ENCODE results near the gene TRAFD1. TPM values are rescaled to one million over a fixed set of nuclear protein-coding genes. Genes with fewer than 3 reads are reported as not detected.

The TRAFD1 gene
- polyA plus RNA-seq, 3 donors from 2014 or later: 46.2 to 84.6 (median 79.5) TPM

DNA sequence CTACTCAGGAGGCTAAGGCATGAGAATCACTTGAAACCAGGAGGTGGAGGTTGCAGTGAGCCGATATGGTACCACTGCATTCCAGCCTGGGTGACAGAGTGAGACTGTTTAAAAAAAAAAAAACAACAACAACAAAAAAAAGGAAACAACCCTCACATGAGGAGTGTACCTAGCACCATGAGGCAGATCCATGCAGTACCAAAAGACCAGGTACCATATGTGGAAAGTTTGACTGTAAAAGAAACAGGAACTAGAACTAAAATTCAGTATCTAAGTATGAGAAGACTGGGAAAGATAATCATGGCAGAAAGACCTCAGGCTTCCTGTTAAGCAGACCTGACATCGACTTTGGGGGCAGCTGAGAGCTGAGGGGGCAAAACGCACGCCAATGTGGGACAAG, 55.1 kb downstream of the TRAFD1 start:
- H3K36me3 Mint-ChIP-seq: peaks cover 8 to 23% (median 19%) of the 10 kb centered on the region in 3 donors
- H3K9me3 Mint-ChIP-seq: no peaks in the 10 kb centered on the region
- peak overlapping the region in 2 of 6 donors; percentile 10 to 37 for H3K27ac Mint-ChIP-seq
- DNase-seq: no peak
- H3K4me3 Mint-ChIP-seq: no peak overlapping the region
- H3K27me3 Mint-ChIP-seq (ENCODE audit: low read depth in 3 of 3): peaks cover 0 to 6% (median 0%) of the 10 kb centered on the region in 3 donors
- H3K4me1 Mint-ChIP-seq: no peaks in the 10 kb centered on the region

DNA sequence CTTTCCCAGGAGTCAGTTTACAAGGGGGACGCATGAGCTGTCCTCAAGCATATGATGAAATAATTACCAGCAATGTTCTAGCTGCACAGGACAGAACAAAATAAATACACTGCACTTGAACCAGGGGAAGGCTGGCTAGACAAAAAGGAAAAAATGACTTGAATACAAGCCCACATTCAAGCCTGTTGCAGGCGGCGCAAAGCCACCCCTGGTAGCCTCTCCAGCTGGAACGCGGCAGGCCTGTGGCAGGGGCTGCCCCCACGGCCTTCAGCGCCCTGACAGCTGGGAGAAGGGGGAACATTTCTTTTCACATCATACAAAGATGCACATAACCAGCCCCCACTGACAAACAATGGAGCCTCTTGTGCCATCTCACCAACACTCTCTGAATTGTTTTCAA, 57.1 kb downstream of the TRAFD1 start:
- H3K9me3 Mint-ChIP-seq: no peaks in the 10 kb centered on the region
- no peak overlapping the region for H3K4me3 Mint-ChIP-seq
- no peaks in the 10 kb centered on the region for H3K4me1 Mint-ChIP-seq
- no peak for DNase-seq
- no peak overlapping the region for H3K27ac Mint-ChIP-seq
- peaks cover 4 to 11% (median 8%) of the 10 kb centered on the region in 3 donors for H3K36me3 Mint-ChIP-seq
- H3K27me3 Mint-ChIP-seq (ENCODE audit: low read depth in 3 of 3): peaks cover 0 to 7% (median 0%) of the 10 kb centered on the region in 3 donors

DNA sequence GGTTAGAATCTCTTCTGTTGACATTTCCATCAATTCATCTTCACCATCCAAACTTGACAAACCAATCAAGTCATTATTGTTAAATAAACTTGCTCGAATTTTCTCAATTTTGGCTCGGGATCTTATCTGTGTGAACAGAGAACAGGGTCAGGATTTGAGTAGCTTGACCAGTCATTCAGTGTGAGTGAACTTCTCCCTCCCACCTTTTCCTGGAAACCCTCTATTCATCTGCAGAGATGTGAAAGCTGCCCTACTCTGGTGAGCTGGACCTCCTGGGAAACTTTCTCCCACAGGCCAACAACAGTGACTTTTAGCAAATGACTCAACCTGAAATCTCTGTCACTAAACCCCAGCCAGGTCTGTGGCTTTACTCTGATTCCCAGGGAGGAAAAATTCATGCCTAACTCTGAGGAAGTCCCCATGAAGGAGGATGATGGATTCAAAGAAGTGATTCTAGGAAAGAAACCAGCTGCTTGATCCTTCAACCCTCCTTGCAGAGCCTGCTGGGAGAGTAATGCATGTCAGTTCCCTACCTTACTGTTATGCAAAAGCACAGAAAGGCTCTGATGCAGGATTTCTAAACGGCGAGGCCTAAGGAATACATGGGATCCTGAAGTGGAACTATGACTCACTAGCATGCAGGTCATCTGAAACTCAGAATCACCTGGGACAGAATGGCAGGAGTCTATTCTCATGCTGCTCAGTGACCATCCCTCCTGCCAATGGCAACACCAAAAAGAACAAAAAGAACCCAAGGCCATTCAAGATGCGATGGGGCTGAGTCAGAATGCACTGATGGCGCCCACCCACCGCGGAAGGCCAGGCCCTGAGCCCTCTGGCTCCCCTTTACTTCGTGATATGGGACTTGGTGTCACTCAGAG, 58.0 kb downstream of the TRAFD1 start:
- Mint-ChIP-seq H3K27me3 (ENCODE audit: low read depth in 3 of 3) (peaks cover 0 to 7% (median 0%) of the 10 kb centered on the region in 3 donors), H3K36me3 (peaks cover 4 to 11% (median 8%) of the 10 kb centered on the region in 3 donors), H3K9me3 (no peaks in the 10 kb centered on the region), H3K27ac (peak overlapping the region in 2 of 6 donors; percentile 43 to 46), H3K4me1 (no peaks in the 10 kb centered on the region), H3K4me3 (no peak overlapping the region)
- no peak for DNase-seq

DNA sequence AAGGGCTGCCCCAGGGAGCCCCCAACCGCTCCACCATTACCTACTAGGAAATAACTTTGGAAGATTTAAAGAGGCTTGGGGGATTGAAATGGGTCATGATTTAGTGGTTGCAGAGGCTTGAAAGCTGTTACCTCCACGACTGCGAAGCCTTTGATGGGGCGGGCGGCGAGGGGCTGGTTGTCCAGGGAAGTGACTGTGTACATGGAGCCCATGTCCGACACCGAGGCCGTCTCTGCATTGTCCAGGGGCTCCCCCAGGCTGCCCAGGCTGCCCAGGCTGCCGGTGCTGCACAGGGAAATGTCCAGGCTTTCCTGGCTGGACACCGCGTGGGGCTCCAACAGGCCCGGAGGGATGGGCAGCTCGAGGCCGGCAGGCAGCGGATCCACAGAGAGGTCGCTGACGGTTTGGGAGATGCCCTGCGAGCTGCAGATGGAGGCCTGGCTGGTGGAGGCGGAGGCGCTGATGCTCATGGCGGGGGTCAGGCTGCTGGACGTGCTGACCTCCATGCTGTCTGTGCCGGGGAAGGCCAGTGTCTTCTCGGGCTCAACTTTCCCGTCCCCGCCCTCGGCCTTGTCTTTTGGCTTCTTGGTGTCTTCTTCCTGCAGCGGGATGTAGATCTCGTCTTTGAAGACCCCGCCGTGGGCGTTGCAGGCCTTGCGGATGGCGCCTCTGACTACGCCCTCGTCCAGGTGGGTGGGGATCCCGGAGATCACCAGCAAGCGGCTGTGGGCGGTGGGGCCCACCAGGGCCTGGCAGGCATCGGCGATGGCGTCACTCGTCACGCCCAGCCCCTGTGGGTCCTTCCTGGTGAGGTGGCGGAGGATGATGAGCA, 58.9 kb downstream of the TRAFD1 start:
- Mint-ChIP-seq H3K4me1 (no peaks in the 10 kb centered on the region), H3K4me3 (no peak overlapping the region), H3K9me3 (no peaks in the 10 kb centered on the region), H3K27ac (no peak overlapping the region), H3K27me3 (ENCODE audit: low read depth in 3 of 3) (peaks cover 0 to 5% (median 0%) of the 10 kb centered on the region in 3 donors), H3K36me3 (peaks cover 8 to 15% (median 8%) of the 10 kb centered on the region in 3 donors)
- DNase-seq: no peak

DNA sequence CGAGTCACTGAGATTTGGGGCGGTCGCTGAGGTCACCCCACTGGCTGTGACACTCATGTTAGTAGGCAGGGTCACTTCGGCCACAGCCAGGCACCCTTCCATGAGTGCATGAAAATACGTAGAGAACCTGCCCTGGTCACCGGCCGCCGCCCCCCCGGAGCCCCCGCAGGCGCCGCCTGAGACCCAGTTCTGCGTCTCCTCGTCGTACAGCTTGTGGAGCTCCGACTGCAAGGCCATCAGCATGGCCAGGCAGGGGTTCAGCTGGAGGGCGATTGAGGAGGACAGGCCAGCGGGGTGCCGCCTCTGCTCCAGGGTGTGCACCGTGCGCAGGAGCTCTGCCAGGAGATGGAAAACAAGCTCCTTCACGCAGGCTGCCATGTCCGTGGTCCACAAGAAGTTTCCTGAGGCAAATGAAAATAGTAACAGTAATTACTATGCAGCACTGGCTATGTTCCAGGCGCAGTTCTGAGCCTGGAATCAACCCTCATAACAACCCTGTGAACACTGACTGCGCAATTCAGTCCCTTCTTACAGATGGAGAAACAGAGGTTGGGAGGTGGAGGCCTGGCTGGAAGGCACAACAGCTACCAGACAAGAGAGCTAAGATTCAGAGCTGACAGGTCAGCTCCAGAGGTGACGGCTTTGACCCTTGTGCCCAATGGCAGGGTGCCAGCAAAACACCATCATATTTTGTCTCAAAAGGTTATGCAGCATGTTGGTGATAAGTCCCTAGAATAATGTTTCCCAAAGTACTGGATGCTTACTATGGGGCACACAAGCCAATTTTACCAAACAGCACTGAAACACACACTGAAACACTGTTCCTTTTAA, 59.9 kb downstream of the TRAFD1 start:
- H3K9me3 Mint-ChIP-seq: no peaks in the 10 kb centered on the region
- H3K27ac Mint-ChIP-seq: peak overlapping the region in 1 of 6 donors; percentile 39
- H3K27me3 Mint-ChIP-seq (ENCODE audit: low read depth in 3 of 3): peaks cover 0 to 4% (median 0%) of the 10 kb centered on the region in 3 donors
- H3K4me3 Mint-ChIP-seq: no peak overlapping the region
- DNase-seq: no peak
- H3K36me3 Mint-ChIP-seq: peaks cover 8 to 21% (median 16%) of the 10 kb centered on the region in 3 donors
- H3K4me1 Mint-ChIP-seq: no peaks in the 10 kb centered on the region

DNA sequence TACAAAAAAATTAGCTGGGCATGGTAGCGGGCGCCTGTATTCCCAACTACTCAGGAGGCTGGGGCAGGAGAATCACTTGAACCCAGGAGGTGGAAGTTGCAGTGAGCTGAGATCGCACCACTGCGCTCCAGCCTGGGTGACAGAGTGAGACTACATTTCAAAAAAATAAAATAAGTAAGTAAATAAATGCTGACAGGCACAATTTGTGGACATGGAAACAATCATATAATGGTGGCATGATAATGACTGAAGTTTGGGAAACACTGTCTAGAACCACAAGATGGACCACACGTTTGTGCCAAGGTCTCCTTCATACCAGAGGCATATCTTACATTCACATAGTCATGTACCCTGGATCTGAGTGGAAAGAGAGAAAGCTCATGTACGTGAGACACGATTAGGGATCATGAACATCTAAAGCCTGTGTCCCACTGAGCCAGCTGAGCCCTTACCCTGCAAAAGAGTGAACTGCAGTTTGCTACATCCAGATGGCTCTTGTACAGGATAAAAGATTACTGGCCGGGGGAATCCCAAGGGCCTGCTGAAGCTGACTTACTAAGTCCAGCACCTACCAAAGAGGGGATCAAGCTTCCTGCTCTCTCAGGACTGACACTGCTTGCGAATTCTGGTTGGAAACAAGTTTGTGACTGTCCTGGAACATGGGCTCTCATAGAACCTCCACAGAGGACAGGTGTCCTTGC, 62.9 kb downstream of the TRAFD1 start:
- peaks cover 0 to 2% (median 0%) of the 10 kb centered on the region in 3 donors for H3K27me3 Mint-ChIP-seq (ENCODE audit: low read depth in 3 of 3)

DNA sequence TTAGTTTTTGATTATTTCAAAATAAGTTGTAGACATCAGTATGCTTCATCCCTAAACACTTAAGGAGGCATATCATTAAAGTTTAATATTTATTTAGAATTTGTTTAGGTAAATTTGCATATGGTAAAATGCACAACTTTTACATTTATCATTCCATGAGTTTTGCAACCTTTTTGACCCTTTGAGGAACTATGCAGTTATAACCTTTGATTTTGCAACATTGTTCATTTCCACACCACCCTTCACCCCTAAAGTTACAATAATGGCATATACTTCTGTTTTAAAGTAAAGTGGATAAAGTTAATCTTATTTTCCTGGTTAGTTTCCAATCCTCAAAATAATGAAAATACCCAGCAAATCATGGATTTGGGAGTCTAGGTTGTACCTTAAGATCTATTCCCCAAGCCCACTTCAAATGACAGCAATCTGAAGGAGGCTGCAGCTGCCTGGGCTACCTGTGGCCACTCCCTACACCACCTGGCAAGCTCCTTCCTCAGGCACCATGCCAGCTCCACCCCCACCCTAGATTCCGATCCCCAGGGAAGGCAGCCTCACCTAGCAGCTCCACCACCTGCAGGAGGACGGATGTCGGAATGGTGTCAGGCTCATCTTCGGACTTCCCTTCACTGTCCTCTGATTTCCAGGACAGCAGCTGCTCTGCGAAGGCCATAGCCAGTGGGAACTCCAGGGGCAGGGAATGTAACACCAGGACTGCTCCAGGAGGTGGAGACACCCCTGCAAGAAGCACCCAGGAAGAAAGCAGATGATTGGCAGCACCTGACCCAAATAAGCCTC, 65.1 kb downstream of the TRAFD1 start:
- no peak overlapping the region for H3K27ac Mint-ChIP-seq
- DNase-seq: no peak
- no peak overlapping the region for H3K4me3 Mint-ChIP-seq
- H3K9me3 Mint-ChIP-seq: no peaks in the 10 kb centered on the region
- peaks cover 12 to 50% (median 40%) of the 10 kb centered on the region in 3 donors for H3K36me3 Mint-ChIP-seq
- no peaks in the 10 kb centered on the region for H3K4me1 Mint-ChIP-seq
- peaks cover 0 to under 1% (median 0%) of the 10 kb centered on the region in 3 donors for H3K27me3 Mint-ChIP-seq (ENCODE audit: low read depth in 3 of 3)

More for the DNA sequence above, 62.9 kb downstream of the TRAFD1 start:
- no peaks in the 10 kb centered on the region for H3K9me3 Mint-ChIP-seq
- DNase-seq: no peak
- H3K4me1 Mint-ChIP-seq: no peaks in the 10 kb centered on the region
- H3K4me3 Mint-ChIP-seq: no peak overlapping the region
- peaks cover 10 to 44% (median 35%) of the 10 kb centered on the region in 3 donors for H3K36me3 Mint-ChIP-seq
- no peak overlapping the region for H3K27ac Mint-ChIP-seq

DNA sequence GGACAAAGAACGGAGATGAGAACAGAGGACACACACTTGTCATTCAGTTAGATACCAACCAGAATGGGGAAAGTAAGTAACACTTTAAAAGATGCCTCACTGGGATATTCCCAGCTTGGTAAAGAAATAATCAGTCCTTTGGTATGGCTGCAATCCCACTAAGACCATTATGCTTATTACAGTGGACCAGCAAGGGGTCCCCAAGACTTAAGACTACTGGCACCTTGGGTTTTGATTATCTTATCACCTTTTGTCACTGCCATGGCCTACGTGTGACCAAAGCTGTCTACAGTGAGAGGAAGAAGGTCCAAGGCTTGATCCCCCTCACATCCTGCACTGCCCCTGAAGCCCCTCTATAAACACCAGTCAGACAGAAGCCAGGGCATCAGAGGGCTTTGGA, 65.8 kb downstream of the TRAFD1 start:
- no peak for DNase-seq
- H3K27ac Mint-ChIP-seq: peak overlapping the region in 1 of 6 donors; percentile 54

DNA sequence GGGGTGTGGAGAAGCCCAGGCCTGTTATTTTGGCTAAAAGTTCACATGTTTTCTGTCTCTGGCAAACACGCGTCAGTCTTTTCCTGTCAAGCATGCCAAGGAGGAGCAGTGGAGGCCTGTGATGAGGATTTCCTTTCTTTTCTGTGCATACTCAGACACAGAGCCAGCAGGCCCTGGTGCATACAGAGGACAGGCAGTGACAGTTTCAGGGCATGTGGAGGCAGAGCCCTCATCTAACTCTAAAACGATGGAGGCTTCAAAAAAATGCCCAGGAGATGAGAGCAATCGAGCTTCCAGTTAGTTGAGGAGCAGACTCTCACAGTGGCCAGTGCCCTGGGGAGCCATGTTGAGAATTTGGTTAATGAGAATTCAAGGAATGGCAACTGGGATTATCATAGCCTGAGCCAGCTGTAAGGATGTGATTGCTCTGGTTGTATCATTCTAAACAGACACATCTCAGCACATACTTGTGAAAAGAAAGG, 66.5 kb downstream of the TRAFD1 start:
- Mint-ChIP-seq H3K27me3 (ENCODE audit: low read depth in 3 of 3) (peaks cover 0 to 1% (median 0%) of the 10 kb centered on the region in 3 donors), H3K9me3 (no peaks in the 10 kb centered on the region), H3K4me3 (no peak overlapping the region), H3K4me1 (no peaks in the 10 kb centered on the region), H3K27ac (no peak overlapping the region), H3K36me3 (peaks cover 13 to 53% (median 38%) of the 10 kb centered on the region in 3 donors)
- no peak for DNase-seq

More for the DNA sequence above, 65.8 kb downstream of the TRAFD1 start:
- no peaks in the 10 kb centered on the region for H3K9me3 Mint-ChIP-seq
- H3K4me3 Mint-ChIP-seq: no peak overlapping the region
- peaks cover 13 to 53% (median 38%) of the 10 kb centered on the region in 3 donors for H3K36me3 Mint-ChIP-seq
- no peaks in the 10 kb centered on the region for H3K27me3 Mint-ChIP-seq (ENCODE audit: low read depth in 3 of 3)
- H3K4me1 Mint-ChIP-seq: no peaks in the 10 kb centered on the region

DNA sequence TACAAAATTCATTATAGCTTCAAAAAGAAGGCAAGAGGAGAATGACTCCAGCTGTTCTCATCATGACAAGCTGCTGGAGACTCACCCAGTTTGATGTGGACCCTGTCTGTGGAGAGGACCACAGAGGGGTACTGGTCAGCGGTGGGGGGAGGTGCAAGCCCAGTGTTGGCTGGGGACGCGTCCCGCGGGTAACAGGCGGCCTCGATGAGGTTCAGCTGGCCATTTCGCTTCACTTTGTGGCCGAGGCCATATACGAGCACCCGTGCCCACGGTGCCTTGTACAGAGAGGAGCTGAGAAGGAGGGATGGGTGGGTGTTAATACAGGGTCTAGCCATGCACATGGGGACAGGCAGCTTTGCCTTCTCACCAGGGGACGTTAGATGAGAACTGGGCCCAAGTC, 67.1 kb downstream of the TRAFD1 start:
- H3K36me3 Mint-ChIP-seq: peaks cover 15 to 56% (median 38%) of the 10 kb centered on the region in 3 donors
- H3K4me1 Mint-ChIP-seq: no peaks in the 10 kb centered on the region
- no peak overlapping the region for H3K27ac Mint-ChIP-seq
- no peaks in the 10 kb centered on the region for H3K9me3 Mint-ChIP-seq
- no peak overlapping the region for H3K4me3 Mint-ChIP-seq
- no peak for DNase-seq
- H3K27me3 Mint-ChIP-seq (ENCODE audit: low read depth in 3 of 3): peaks cover 0 to 1% (median 0%) of the 10 kb centered on the region in 3 donors

DNA sequence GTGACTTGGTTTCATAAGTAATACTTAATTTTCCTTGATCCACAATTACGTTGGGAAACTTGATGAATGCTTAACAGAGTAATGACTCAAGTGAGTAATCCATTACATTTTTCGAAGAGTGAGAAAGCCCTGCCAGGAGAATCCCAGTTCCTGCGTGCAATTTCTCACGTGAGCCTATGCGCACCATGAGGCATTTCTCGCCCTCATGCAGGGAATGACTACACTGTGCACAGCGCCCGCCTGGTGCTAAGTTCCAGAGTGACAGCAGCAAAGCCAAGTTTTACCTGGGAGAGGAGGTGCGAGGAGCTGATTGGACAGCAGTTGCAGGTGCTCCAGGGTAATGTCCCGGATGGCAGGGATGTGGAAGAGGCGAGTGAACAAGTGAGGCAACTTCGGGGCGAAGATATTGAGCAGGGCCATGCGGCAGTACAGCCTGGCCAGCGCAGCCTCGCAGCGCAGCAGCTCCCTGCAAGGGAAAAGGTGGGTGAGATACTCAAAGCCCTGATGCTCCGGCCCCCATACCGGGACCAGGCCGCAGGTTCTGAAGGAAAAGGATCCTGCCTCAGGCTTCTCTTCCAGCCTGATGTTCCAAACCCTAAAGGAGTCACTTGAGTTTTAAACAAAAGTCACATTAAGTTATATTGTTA, 69.4 kb downstream of the TRAFD1 start:
- peaks cover 0 to 1% (median 0%) of the 10 kb centered on the region in 3 donors for H3K27me3 Mint-ChIP-seq (ENCODE audit: low read depth in 3 of 3)
- H3K4me3 Mint-ChIP-seq: no peak overlapping the region
- peaks cover 18 to 62% (median 43%) of the 10 kb centered on the region in 3 donors for H3K36me3 Mint-ChIP-seq

More for the DNA sequence above, 69.4 kb downstream of the TRAFD1 start:
- H3K27ac Mint-ChIP-seq: no peak overlapping the region
- DNase-seq: no peak
- no peaks in the 10 kb centered on the region for H3K9me3 Mint-ChIP-seq
- H3K4me1 Mint-ChIP-seq: no peaks in the 10 kb centered on the region
